GM19328 (cell line): ENCODE measurements around the gene IGSF5.
"Not testable (repeated sequence)": the region's sequence is repeated elsewhere in the genome, so short reads cannot be mapped to it uniquely, and the experiment has no call there.

ENCODE experiments used
- ATAC-seq: cut with Tn5 transposase; IDR thresholded peaks from one replicate; pipeline ENCODE4 v1.9.1; 2021; ENCODE audit warnings: mild to moderate bottlenecking, moderate library complexity; ENCODE audit not compliant: unreplicated experiment

The IGSF5 gene

GRCh38 chr21:39744883-39745282, at the start of gene IGSF5:
IGSF5 (plus strand) TSS chr21:39745183; CDS start chr21:39745510, 327 bp downstream.
- ATAC-seq, result not testable (repeated sequence)

GRCh38 chr21:39696196-39696595, 48.8 kb upstream of the IGSF5 start:
- ATAC-seq, result no peak

GRCh38 chr21:39696618-39697017, 48.4 kb upstream of the IGSF5 start:
- no peak for ATAC-seq

GRCh38 chr21:39700318-39700717, 44.7 kb upstream of the IGSF5 start:
- ATAC-seq, result no peak

- no peak for ATAC-seq
These were observed 41.4 kb upstream of the IGSF5 start for GRCh38 chr21:39703578-39703977.

GRCh38 chr21:39705849-39706248, 39.1 kb upstream of the IGSF5 start:
- no peak for ATAC-seq

GRCh38 chr21:39707316-39707715, 37.7 kb upstream of the IGSF5 start:
- no peak for ATAC-seq

- ATAC-seq, result no peak
These were observed 34.1 kb upstream of the IGSF5 start for GRCh38 chr21:39710866-39711265.

- no peak for ATAC-seq
These were observed 32.7 kb upstream of the IGSF5 start for GRCh38 chr21:39712273-39712672.

- no peak for ATAC-seq
These were observed 32.0 kb upstream of the IGSF5 start for GRCh38 chr21:39712976-39713375.

GRCh38 chr21:39713905-39714304, 31.1 kb upstream of the IGSF5 start:
- no peak for ATAC-seq

GRCh38 chr21:39714331-39714730, 30.7 kb upstream of the IGSF5 start:
- ATAC-seq, result no peak

- ATAC-seq, result no peak
These were observed 29.1 kb upstream of the IGSF5 start for GRCh38 chr21:39715804-39716397.

GRCh38 chr21:39720126-39720778, 24.7 kb upstream of the IGSF5 start:
- no peak for ATAC-seq

- ATAC-seq, result no peak
These were observed 23.1 kb upstream of the IGSF5 start for GRCh38 chr21:39721885-39722284.

- ATAC-seq, result no peak
These were observed 20.0 kb upstream of the IGSF5 start for GRCh38 chr21:39724944-39725343.

GRCh38 chr21:39726133-39726532, 18.9 kb upstream of the IGSF5 start:
- ATAC-seq, result no peak

- no peak for ATAC-seq
These were observed 17.4 kb upstream of the IGSF5 start for GRCh38 chr21:39727401-39728120.

GRCh38 chr21:39728341-39728740, 16.6 kb upstream of the IGSF5 start:
- ATAC-seq, result no peak

GRCh38 chr21:39730418-39731157, 14.4 kb upstream of the IGSF5 start:
- no peak for ATAC-seq

- no peak for ATAC-seq
These were observed 8.3 kb upstream of the IGSF5 start for GRCh38 chr21:39736716-39737115.
